Pancreas (tissue), 10 donors: ENCODE measurements around the gene INSR. TPM values are rescaled to one million over a fixed set of nuclear protein-coding genes. Genes with fewer than 3 reads are reported as not detected.
"Not testable (repeated sequence)": the region's sequence is repeated elsewhere in the genome, so short reads cannot be mapped to it uniquely, and the experiment has no call there.

Source experiments
- ATAC-seq, 4 donors: fragments of 200-7000 bp; cut with Tn5 transposase; one replicate each; pipeline versions ENCODE4 v1.8.0 to v1.9.1; 2020; ENCODE audit warnings: mild to moderate bottlenecking in 4 of 4, moderate library complexity in 4 of 4
- DNase-seq, 6 donors: peaks; one replicate each; pipeline ENCODE4 v3.0.0-alpha.2; 2020
- FAIRE-seq: peaks from 2 replicates; lab custom pipeline; 2012; peaks lifted over from hg19 to GRCh38; lab: Jason Lieb, UNC
- H3K27ac ChIP-seq, 4 donors: fragments of 200-600 bp; sonication (generic); 1 replicate in 3 of 4; 2 replicates in 1 of 4; pipeline versions ENCODE4 v1.5.0 to v1.8.0; 2020
- H3K27me3 ChIP-seq, 4 donors: fragments of 200-600 bp; one replicate each; pipeline ENCODE4 v1.8.0; 2021
- H3K36me3 ChIP-seq, 3 donors: fragments of 200-600 bp; sonication (generic) in 1 of 3; one replicate each; pipeline versions ENCODE4 v1.5.0 to v1.8.0; 2020 to 2021
- H3K4me1 ChIP-seq, 3 donors: fragments of 200-600 bp; one replicate each; pipeline ENCODE4 v1.8.0; 2021
- H3K4me3 ChIP-seq, 4 donors: fragments of 200-600 bp; sonication (generic) in 2 of 4; one replicate each; pipeline versions ENCODE4 v1.5.0 to v1.8.0; 2020 to 2021
- H3K9me3 ChIP-seq, 4 donors: fragments of 200-600 bp; one replicate each; pipeline ENCODE4 v1.8.0; 2021
- WGBS, 2 donors: extraction: QIAGEN DNeasy Blood & Tissue Kit; methylation state at CpG; one replicate each; pipeline ENCODE4 v1.1.7; 2013; 5-methylcytosine and 5-hydroxymethylcytosine counted together
- intact Hi-C, 3 donors: fragments of 100-400 bp; cut with DNase I; formaldehyde crosslinking; loops; one replicate each; pipeline versions ENCODE4 v1.11.1 to v1.14.2; 2022
- polyA plus RNA-seq, 2 donors: library from polyadenylated mRNA; stranded (reverse); fragments of 200-250 nt; gene quantifications; one replicate each; pipeline ENCODE4 v1.2.3, GENCODE V29; 2013
- total RNA-seq, 6 donors: library from RNA; stranded (reverse); fragmentation: NEBNext Ultra II Directional in 4 of 6; extraction: Animal tissue kit (Norgen Biotek cat#: 25700) in 4 of 6; gene quantifications; one replicate each; pipeline versions ENCODE4 v1.2.1 to v1.2.4, GENCODE V29; 2021 to 2023
- TF ChIP-seq, protein P1 (sequence below), 4 donors: fragments of 200-600 bp; sonication (generic) in 3 of 4; IDR thresholded peaks; one replicate each; pipeline versions ENCODE4 v1.5.0 to v1.8.0; 2021; ENCODE audit warnings: antibody characterized with exemption in 4 of 4
- donor health status: healthy with polysubstance abuse.
- donor health status: DM: no; HTN: no; CAD: no; lungs with moderate emphysema.
- donor health status: DM: no; HTN: no; CAD: no.
- donor health status: control.
- donor health status: control.
- donor health status: Bipolar disorder and iron deficiency.
- donor health status: DM: yes; HTN: yes; CAD: no.
- donor health status: DM: no; HTN: no; CAD: no.
- donor health status: DM: no; HTN: no; CAD: no.
- donor health status: DM: yes; HTN: yes; CAD: no.

The INSR gene
- total and polyA plus RNA-seq, 8 donors, result 45.1 to 205 (median 120) TPM

DNA sequence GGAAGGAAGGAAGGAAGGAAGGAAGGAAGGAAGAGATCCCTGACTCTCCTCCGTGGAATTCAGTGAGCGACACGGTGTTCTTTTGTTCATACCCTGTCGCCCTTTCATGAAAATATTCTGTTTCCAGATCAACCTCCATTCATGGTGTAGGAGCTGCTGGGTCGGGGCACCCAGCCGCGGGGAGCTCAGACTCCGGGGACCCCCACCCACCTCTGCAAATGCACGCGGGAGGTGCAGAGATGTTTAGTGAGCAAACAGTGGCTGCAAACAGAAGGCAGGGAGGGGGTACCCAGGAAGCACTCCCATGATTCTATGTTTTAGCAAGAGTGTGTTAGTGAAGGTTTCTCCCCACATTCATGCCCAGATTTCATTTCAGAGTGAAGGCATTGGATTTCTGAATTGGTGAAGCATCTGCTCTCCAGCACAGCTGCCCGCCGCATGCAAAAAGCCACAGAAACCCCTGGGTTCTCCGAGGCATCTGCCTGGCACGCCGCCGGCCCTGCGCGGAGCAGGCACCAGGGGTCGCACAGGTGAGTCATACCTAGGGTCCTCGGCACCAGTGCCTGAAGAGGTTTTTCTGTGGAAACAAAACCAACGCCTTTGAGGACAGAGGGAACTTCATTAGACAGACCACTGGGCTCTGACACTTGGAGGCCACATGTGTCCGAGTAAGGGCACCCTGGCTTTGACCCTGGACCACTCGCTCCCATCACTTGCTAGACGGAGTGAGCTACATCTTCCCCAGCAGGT is 144.1 kb downstream of the INSR start:
- no peak overlapping the region for H3K27ac ChIP-seq
- FAIRE-seq (no peak), ATAC-seq (no peak), DNase-seq (no peak)
- H3K4me1 ChIP-seq, result peaks cover 0 to 4% (median 0%) of the 10 kb centered on the region in 3 donors
- H3K27me3 ChIP-seq, result no peaks in the 10 kb centered on the region
- WGBS, 2 donors, result 80 to 82% methylated on average over 24 of the region's 24 CpGs
- H3K9me3 ChIP-seq, result no peaks in the 10 kb centered on the region
- intact Hi-C loops, result loop anchor here in 1 of 3 donors (10.0 kb wide), 1 partner anchor 185 kb away; no protein-coding TSS in a partner anchor
- TF ChIP-seq, protein P1, sequence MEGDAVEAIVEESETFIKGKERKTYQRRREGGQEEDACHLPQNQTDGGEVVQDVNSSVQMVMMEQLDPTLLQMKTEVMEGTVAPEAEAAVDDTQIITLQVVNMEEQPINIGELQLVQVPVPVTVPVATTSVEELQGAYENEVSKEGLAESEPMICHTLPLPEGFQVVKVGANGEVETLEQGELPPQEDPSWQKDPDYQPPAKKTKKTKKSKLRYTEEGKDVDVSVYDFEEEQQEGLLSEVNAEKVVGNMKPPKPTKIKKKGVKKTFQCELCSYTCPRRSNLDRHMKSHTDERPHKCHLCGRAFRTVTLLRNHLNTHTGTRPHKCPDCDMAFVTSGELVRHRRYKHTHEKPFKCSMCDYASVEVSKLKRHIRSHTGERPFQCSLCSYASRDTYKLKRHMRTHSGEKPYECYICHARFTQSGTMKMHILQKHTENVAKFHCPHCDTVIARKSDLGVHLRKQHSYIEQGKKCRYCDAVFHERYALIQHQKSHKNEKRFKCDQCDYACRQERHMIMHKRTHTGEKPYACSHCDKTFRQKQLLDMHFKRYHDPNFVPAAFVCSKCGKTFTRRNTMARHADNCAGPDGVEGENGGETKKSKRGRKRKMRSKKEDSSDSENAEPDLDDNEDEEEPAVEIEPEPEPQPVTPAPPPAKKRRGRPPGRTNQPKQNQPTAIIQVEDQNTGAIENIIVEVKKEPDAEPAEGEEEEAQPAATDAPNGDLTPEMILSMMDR (IDR thresholded peaks at IDR 0.05), result no peak
- H3K4me3 ChIP-seq, result no peak overlapping the region
- peaks cover 0 to 29% (median 3%) of the 10 kb centered on the region in 3 donors for H3K36me3 ChIP-seq

- peaks cover 0 to 28% (median 9%) of the 10 kb centered on the region in 3 donors for H3K36me3 ChIP-seq
- H3K9me3 ChIP-seq, H3K27me3 ChIP-seq, H3K4me3 ChIP-seq, FAIRE-seq, ATAC-seq, intact Hi-C loops, DNase-seq, H3K27ac ChIP-seq, H3K4me1 ChIP-seq: not testable (repeated sequence)
- 96 to 97% methylated on average over 10 of the region's 10 CpGs for WGBS, 2 donors
Observed at GRCh38 chr19:7147119-7147675, 147.0 kb downstream of the INSR start.

DNA sequence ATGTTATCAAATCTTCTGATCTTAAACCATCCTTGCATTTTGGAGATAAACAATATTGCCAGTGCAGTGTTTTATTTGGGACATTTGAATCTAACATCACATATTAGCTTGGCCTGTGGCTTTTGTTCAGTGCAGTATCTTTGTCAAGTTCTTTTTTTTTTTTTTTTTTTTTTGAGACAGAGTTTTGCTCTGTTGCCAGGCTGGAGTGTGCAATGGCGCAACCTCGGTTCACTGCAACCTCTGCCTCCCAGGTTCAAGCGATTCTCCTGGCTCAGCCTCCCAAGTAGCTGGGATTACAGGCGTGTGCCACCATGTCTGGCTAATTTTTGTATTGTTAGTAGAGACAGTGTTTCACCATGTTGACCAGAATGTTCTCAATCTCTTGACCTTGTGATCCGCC is 148.1 kb downstream of the INSR start:
- H3K4me1 ChIP-seq, DNase-seq, H3K4me3 ChIP-seq, H3K27me3 ChIP-seq, FAIRE-seq, ATAC-seq, intact Hi-C loops, H3K9me3 ChIP-seq, H3K27ac ChIP-seq: not testable (repeated sequence)
- peaks cover 0 to 29% (median 20%) of the 10 kb centered on the region in 3 donors for H3K36me3 ChIP-seq
- 97 to 98% methylated on average over 5 of the region's 5 CpGs for WGBS, 2 donors

DNA sequence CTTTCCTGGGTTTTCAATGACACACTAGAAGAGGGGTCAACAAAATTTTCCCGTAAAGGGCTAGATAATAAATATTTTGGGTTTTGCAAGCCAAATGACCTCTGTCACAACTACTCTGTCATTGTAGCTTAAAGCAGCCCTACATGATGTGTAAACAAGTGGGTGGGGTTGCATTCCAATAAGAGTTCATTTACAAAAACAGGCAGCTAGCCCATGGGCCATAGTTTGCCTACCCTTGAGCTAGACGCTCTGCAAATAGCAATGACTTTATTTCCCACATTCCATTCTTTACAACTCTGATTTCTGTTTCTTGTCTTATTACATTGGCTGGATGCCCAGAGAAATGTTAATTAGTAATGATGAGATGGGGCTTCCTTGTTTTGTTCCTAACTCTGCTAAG is 148.7 kb downstream of the INSR start:
- FAIRE-seq, result no peak
- ATAC-seq, result peak in 2 of 4 donors; percentile 24 to 34
- H3K4me1 ChIP-seq, result peaks cover 0 to 4% (median 0%) of the 10 kb centered on the region in 3 donors
- no peaks in the 10 kb centered on the region for H3K27me3 ChIP-seq
- TF ChIP-seq, protein P1 (IDR thresholded peaks at IDR 0.05), result no peak
- WGBS, 2 donors, result 20 to 26% methylated on average over 2 of the region's 2 CpGs
- peaks cover 0 to 32% (median 26%) of the 10 kb centered on the region in 3 donors for H3K36me3 ChIP-seq
- H3K9me3 ChIP-seq, result no peaks in the 10 kb centered on the region
- no peak overlapping the region for H3K4me3 ChIP-seq
- intact Hi-C loops, result no loop called here
- peak overlapping the region in 1 of 4 donors; percentile 37 for H3K27ac ChIP-seq
- DNase-seq, result no peak

GRCh38 chr19:7142771-7143170 is 151.4 kb downstream of the INSR start:
- Histone ChIP-seq H3K27me3 (no peaks in the 10 kb centered on the region), H3K9me3 (no peaks in the 10 kb centered on the region), H3K4me1 (peaks cover 0 to 4% (median 0%) of the 10 kb centered on the region in 3 donors), H3K4me3 (no peak overlapping the region), H3K27ac (no peak overlapping the region), H3K36me3 (peaks cover 5 to 49% (median 39%) of the 10 kb centered on the region in 3 donors)
- FAIRE-seq (no peak), DNase-seq (no peak), ATAC-seq (no peak)
- intact Hi-C loops, result no loop called here
- TF ChIP-seq, protein P1 (IDR thresholded peaks at IDR 0.05), result no peak
- 96 to 97% methylated on average over 22 of the region's 22 CpGs for WGBS, 2 donors
